Upper lobe of left lung (tissue), 6 donors: ENCODE data around the gene ARIH2. TPM values are rescaled to one million over a fixed set of nuclear protein-coding genes. Genes with fewer than 3 reads are reported as not detected.

ENCODE experiments used
- ATAC-seq, 2 donors: fragments of 200-7000 bp; cut with Tn5 transposase; one replicate each; pipeline ENCODE4 v1.9.1; 2022; ENCODE audit warnings: mild to moderate bottlenecking in 2 of 2, moderate library complexity in 2 of 2; ENCODE audit not compliant: low FRiP score in 2 of 2
- DNase-seq, 2 donors: peaks; one replicate each; pipeline ENCODE4 v3.0.0-alpha.2; 2019 to 2020
- H3K27ac ChIP-seq, 4 donors: fragments of 200-600 bp; sonication (generic); one replicate each; pipeline ENCODE4 v1.5.1; 2016 to 2019
- H3K27me3 ChIP-seq, 4 donors: fragments of 200-600 bp; sonication (generic); one replicate each; pipeline ENCODE4 v1.5.1; 2017 to 2019
- H3K36me3 ChIP-seq, 4 donors: fragments of 200-600 bp; sonication (generic); one replicate each; pipeline ENCODE4 v1.5.1; 2016 to 2019
- H3K4me1 ChIP-seq, 4 donors: fragments of 200-600 bp; sonication (generic); one replicate each; pipeline ENCODE4 v1.5.1; 2018 to 2019
- H3K4me3 ChIP-seq, 4 donors: fragments of 200-600 bp; sonication (generic); one replicate each; pipeline ENCODE4 v1.5.1; 2017 to 2019; ENCODE audit warnings: mild to moderate bottlenecking in 2 of 4, moderate library complexity in 1 of 4
- H3K9me3 ChIP-seq, 4 donors: fragments of 200-600 bp; sonication (generic); one replicate each; pipeline ENCODE4 v1.5.1; 2018 to 2019
- EP300 ChIP-seq, 4 donors: sonication (generic); formaldehyde crosslinking; IDR thresholded peaks; one replicate each; pipeline ENCODE4 v1.5.1; 2017; ENCODE audit warnings: antibody characterized with exemption in 4 of 4, control low read depth in 2 of 4
- POLR2A ChIP-seq, 4 donors: fragments of 450-650 bp; IDR thresholded peaks; one replicate each; pipeline ENCODE4 v1.5.1; 2016 to 2017; ENCODE audit warnings: antibody characterized with exemption in 4 of 4, mild to moderate bottlenecking in 2 of 4
- POLR2AphosphoS5 ChIP-seq, 2 donors: sonication (generic); formaldehyde crosslinking; IDR thresholded peaks; one replicate each; pipeline ENCODE4 v1.5.1; 2017; ENCODE audit warnings: antibody characterized with exemption in 2 of 2
- WGBS, 2 donors: methylation state at CpG; one replicate each; pipeline ENCODE4 v1.1.5; 2017 to 2018; 5-methylcytosine and 5-hydroxymethylcytosine counted together
- total RNA-seq, 6 donors: library from RNA; depleted of rRNA in 4 of 6; stranded (reverse); fragments of >200 nt in 4 of 6; gene quantifications; one replicate each; pipeline versions ENCODE4 v1.1.0 to v1.2.1, GENCODE V29; 2016 to 2021
- TF ChIP-seq, protein P1 (sequence below), 6 experiments: fragments of 450-650 bp in 4 of 6; fragments of 200-600 bp in 2 of 6; sonication (generic) in 2 of 6; IDR thresholded peaks; one replicate each; pipeline ENCODE4 v1.5.1; 2016 to 2019; ENCODE audit warnings: antibody characterized with exemption in 6 of 6
- donor health status: DM: no; HTN: no; CAD: no; lungs with moderate emphysema.
- donor health status: DM: no; HTN: yes; CAD: no; lungs with severe emphysema.

Gene ARIH2
- total RNA-seq, 6 donors from 2014 or later, result 81.2 to 190 (median 91.0) TPM

DNA sequence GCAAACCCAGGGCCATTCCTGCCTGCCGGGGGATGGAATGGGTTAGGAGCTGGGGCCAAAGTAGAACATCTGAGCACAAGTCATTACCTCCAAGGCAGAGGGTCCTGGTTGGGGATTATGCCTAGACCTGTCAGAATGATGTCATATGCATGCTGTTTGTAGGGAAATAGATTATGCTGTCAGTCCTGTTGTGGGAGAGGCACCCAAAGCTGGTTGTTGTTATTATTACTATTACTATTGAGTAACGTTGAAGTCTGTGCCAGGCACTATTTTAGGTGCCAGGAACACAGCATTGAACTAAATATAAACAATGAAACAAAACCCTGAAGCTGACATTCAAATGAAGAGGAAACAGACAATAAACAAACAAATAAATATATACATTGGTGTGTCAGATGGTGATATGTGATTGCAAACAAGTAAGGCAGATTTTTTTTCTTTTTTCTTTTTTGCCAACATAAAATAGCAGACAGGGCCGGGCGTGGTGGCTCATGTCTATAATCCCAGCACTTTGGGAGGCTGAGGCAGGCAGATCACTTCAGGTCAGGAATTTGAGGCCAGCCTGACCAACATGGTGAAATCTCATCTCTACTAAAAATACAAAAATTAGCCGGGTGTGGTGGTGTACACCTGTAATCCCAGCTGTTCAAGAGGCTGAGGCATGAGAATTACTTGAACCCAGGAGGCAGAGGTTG lies 73.4 kb downstream of the ARIH2 start:
- Histone ChIP-seq H3K27ac (peak overlapping the region; percentile 87 to 92 (median 90)), H3K9me3 (no peaks in the 10 kb centered on the region), H3K27me3 (no peaks in the 10 kb centered on the region), H3K36me3 (peaks cover 0 to 9% (median 5%) of the 10 kb centered on the region in 4 donors), H3K4me3 (peak overlapping the region in 2 of 4 donors; percentile 73 to 94), H3K4me1 (peaks cover 23 to 33% (median 27%) of the 10 kb centered on the region in 4 donors)
- ATAC-seq (no peak), DNase-seq (no peak)
- 71 to 77% methylated on average over 5 of the region's 5 CpGs for WGBS, 2 donors
- no peak for TF ChIP-seq EP300 (IDR thresholded peaks at IDR 0.05)
- TF ChIP-seq POLR2AphosphoS5 (IDR thresholded peaks at IDR 0.05), result no peak
- TF ChIP-seq, protein P1, sequence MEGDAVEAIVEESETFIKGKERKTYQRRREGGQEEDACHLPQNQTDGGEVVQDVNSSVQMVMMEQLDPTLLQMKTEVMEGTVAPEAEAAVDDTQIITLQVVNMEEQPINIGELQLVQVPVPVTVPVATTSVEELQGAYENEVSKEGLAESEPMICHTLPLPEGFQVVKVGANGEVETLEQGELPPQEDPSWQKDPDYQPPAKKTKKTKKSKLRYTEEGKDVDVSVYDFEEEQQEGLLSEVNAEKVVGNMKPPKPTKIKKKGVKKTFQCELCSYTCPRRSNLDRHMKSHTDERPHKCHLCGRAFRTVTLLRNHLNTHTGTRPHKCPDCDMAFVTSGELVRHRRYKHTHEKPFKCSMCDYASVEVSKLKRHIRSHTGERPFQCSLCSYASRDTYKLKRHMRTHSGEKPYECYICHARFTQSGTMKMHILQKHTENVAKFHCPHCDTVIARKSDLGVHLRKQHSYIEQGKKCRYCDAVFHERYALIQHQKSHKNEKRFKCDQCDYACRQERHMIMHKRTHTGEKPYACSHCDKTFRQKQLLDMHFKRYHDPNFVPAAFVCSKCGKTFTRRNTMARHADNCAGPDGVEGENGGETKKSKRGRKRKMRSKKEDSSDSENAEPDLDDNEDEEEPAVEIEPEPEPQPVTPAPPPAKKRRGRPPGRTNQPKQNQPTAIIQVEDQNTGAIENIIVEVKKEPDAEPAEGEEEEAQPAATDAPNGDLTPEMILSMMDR (IDR thresholded peaks at IDR 0.05), result no peak
- TF ChIP-seq POLR2A (IDR thresholded peaks at IDR 0.05), result no peak

DNA sequence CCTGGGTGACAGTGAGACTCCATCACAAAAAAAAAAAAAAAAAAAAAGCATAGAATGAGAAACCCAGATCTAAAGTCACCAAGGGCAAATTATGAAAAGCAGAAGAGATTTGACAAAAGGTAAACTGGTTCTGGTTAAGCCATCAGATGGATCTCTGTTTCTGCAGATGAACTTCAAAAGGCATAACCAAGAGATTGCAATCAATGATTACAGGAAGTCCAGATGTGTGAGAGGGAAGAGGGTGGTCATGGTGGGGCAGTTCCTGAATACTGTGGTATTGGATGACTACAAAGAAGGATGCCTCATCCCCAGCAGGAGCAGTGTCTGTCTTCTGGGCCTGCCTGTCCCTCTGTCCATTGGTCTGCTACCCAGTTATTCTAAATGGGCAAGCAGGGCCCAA lies 75.2 kb downstream of the ARIH2 start:
- peaks cover 23 to 26% (median 24%) of the 10 kb centered on the region in 4 donors for H3K4me1 ChIP-seq
- H3K36me3 ChIP-seq, result peaks cover 0 to 13% (median 5%) of the 10 kb centered on the region in 4 donors
- no peak for DNase-seq
- no peaks in the 10 kb centered on the region for H3K27me3 ChIP-seq
- TF ChIP-seq EP300 (IDR thresholded peaks at IDR 0.05) (no peak), POLR2A (IDR thresholded peaks at IDR 0.05) (no peak), POLR2AphosphoS5 (IDR thresholded peaks at IDR 0.05) (no peak)
- TF ChIP-seq, protein P1 (IDR thresholded peaks at IDR 0.05), result no peak
- H3K27ac ChIP-seq, result no peak overlapping the region
- no peak for ATAC-seq
- H3K9me3 ChIP-seq, result no peaks in the 10 kb centered on the region
- H3K4me3 ChIP-seq, result no peak overlapping the region

DNA sequence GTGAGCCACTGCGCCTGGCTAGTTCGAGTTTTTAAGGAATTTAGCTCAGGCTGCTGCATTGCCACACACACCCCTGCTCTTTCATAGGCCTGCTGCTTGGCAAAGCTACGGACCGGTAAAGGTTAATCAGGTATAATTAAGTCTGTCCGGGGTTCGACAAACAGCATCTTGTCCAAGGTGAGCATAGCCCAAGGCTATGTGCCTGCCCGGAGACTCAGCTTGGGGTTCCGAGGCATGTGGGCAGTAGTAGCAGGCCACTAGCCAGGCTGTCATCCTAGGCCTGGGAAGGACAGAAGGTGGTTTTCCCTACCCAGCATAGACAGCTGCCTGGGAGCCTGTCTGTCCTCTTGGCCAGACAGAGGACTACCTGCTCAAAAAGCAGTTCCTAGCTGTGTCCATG lies 78.0 kb downstream of the ARIH2 start:
- H3K27me3 ChIP-seq, result no peaks in the 10 kb centered on the region
- peaks cover 3 to 8% (median 6%) of the 10 kb centered on the region in 4 donors for H3K4me1 ChIP-seq
- WGBS, 2 donors, result 94 to 97% methylated on average over 8 of the region's 8 CpGs
- H3K36me3 ChIP-seq, result peaks cover 0 to 13% (median 5%) of the 10 kb centered on the region in 4 donors
- H3K9me3 ChIP-seq, result no peaks in the 10 kb centered on the region
- TF ChIP-seq POLR2A (IDR thresholded peaks at IDR 0.05), result no peak
- TF ChIP-seq POLR2AphosphoS5 (IDR thresholded peaks at IDR 0.05), result no peak
- TF ChIP-seq, protein P1 (IDR thresholded peaks at IDR 0.05), result no peak
- TF ChIP-seq EP300 (IDR thresholded peaks at IDR 0.05), result no peak
- DNase-seq (no peak), ATAC-seq (no peak)
- no peak overlapping the region for H3K4me3 ChIP-seq
- no peak overlapping the region for H3K27ac ChIP-seq

DNA sequence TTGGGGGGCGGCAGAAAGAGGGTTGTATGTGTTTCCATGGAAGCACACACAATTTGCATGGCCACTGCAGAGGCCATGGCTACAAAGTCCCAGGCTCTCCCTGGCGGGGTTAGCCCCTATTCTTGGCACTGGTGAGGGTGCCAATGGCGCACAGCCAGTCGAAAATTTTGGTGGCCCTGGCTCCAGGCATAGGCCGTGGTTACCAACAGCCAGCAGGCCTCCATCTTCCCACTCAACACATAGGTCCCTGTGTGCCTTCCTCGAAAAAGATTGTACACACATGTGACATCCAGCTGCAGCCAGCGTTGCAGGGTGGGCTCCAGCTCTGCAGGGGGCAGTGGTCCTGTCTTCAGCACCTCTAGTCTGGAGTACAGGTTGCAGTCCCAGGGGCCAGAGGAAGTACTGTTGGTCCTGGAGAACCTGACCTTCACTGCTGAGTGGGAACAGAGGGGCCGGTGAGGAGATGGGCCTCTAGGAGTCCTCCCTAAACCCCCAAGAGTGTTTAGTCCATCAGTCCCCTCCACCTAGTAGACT lies 78.5 kb downstream of the ARIH2 start:
- no peak for TF ChIP-seq POLR2AphosphoS5 (IDR thresholded peaks at IDR 0.05)
- TF ChIP-seq POLR2A (IDR thresholded peaks at IDR 0.05), result no peak
- H3K4me1 ChIP-seq, result peaks cover 0 to 2% (median 2%) of the 10 kb centered on the region in 4 donors
- H3K27ac ChIP-seq, result no peak overlapping the region
- DNase-seq (no peak), ATAC-seq (no peak)
- 90 to 100% methylated on average over 2 to 8 of the region's 8 CpGs for WGBS, 2 donors
- no peak overlapping the region for H3K4me3 ChIP-seq
- H3K9me3 ChIP-seq, result no peaks in the 10 kb centered on the region
- peaks cover 0 to 13% (median 5%) of the 10 kb centered on the region in 4 donors for H3K36me3 ChIP-seq
- no peaks in the 10 kb centered on the region for H3K27me3 ChIP-seq

DNA sequence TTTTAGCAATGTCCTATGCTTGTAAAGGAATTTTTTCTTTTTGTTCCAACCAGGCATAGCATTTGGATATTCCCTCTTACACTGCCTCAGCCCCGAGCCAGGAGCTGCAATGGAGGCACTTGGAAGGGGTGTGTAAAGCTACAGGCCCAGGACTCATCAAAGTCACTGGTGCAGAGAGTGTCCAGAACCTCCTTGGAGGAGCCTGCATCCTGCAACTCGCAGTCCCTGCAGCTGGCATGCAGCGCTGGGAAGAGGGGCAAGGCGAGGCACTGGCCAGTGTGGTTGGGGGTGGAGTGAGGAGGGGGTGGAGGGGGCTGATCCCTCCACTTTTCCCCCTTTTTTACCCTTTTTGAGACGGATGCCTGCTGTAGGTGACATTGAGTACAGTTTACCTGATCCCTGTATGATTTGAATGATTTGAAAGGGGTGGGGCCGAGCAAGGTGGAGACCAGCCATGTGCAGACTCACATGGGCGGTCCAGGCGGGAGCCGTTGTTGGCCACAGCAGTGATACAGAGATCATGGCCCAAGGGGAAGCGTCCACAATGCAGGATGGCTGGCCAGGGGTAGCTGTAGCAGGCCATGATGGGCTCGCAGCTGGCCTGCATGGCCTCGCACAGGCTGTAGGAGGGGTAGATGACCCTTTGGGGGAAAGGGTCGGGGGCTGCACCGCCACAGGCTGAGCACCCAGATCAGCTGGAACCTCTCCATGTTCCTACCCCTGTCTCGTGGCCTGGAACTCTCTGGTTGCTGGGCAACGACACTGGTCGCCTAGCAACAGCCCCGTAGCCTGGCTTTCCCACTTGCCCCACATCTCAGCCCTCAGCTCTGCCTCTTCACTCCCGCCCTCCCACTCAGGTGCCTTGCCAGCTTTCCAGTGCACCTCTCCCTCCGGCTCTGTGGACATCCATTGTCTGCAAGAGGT lies 79.3 kb downstream of the ARIH2 start:
- no peak for DNase-seq
- Histone ChIP-seq H3K36me3 (peaks cover 0 to 13% (median 5%) of the 10 kb centered on the region in 4 donors), H3K4me3 (no peak overlapping the region), H3K27ac (no peak overlapping the region), H3K4me1 (peaks cover 0 to 2% (median 0%) of the 10 kb centered on the region in 4 donors), H3K9me3 (no peaks in the 10 kb centered on the region), H3K27me3 (no peaks in the 10 kb centered on the region)
- ATAC-seq, result no peak
- 90 to 93% methylated on average over 14 to 20 of the region's 20 CpGs for WGBS, 2 donors
- TF ChIP-seq POLR2A (IDR thresholded peaks at IDR 0.05) (no peak), EP300 (IDR thresholded peaks at IDR 0.05) (no peak), POLR2AphosphoS5 (IDR thresholded peaks at IDR 0.05) (no peak)
- TF ChIP-seq, protein P1 (IDR thresholded peaks at IDR 0.05), result no peak
